IPS-NIHi7 (cell line): ENCODE measurements around the gene DBN1.
"Not testable (repeated sequence)": the region's sequence is repeated elsewhere in the genome, so short reads cannot be mapped to it uniquely, and the experiment has no call there.

Experiments used
- DNase-seq: peaks from one replicate; pipeline ENCODE4 v3.0.0; 2012; ENCODE audit warnings: mixed read lengths; ENCODE audit errors: extremely low spot score

The DBN1 gene

DNA sequence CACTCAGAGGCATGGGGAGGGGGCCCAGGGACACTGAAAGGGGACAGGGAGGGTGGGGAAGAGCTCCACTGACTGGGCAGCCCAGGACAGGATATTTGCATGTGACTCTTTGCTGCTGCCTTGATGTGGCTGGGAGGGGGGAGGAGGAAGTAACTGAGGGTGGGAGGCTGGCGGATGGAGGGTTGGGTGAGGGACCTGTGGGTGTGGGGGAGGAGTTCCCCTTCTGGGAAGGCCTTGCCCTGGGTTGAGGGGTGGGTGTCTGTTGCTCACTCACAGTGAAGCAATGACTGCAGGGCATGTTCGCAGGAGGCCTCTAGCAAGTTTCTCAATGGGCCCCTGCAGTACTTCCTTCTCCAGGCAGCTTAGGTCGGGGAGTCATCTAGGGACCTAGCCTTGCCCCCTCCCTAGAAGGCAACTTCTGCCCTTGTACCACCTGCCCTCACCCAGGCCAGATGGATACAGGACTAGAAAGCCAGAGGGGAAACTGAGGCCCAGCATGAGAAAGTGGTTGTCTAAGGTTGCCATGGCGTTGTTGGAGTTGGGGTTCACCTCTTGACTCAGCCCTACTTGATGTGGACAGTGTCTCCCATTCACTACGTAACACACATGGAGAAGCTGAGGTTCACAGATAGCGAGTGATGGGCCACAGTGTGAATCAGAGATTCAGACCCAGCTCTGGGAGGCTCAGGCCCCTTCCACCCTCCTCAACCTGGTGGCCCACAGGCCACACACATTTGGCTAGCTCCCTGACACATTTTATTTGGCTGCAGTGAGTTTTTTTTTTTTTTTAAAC, 44.0 kb downstream of the DBN1 start:
- no peak for DNase-seq

DNA sequence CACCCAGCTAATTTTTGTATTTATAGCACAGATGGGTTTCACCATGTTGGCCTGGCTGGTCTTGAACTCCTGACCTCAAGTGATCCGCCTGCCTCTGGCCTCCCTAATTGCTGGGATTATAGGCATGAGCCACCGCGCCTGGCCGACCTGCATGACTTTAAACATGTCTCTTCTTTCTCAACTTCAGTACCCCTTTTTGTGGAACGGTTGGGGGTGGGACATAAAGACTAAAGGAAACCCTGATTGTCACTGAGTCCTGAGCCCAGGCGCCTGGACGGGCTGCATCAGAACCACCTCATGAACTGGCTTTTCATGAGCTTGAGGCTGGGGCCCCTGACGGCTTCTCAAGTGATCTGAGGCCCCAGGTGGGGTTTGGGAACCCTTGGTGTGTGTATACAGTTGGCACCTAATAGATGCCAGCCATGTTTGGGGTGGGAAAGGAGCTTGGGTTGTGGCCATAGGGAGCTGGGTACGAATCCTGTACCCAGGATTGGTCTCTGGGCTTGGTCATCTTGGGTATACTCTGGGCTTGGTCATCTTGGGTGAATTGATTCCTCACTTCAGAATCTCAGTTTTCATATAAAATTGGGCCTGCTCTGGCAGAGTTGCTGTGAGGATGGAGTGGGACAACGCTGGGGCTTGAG, 44.7 kb downstream of the DBN1 start:
- DNase-seq, result no peak

DNA sequence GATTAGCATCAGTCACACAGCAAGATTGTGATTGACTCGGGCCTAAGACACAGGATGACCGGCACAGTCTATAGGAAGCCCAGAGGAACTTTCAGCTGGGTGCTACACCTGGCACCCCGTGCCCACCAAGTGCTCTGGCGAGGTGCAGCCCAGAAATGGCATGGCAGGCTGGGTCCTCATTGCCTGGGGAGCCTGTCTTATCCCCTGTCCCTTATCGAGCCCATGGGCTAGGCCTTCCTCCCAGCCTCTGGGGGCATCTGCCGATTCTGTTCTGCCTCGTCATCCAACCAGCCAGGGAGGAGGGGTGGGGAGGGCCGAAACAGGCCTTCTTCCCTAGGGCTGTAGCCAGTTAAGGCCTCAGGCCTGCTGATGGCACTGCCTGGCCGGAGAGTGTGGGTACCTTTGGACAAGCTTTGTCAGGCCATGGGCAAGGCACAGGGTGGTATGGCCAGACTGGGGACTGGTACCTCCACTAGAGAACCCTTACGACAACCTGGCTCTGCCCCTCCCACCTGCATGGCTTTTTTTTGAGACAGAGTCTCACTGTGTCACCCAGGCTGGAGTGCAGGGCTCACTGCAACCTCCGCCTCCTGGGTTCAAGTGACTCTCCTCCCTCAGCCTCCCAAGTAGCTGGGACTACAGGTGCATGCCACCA, 45.4 kb downstream of the DBN1 start:
- no peak for DNase-seq

GRCh38 chr5:177427211-177427822, 46.1 kb downstream of the DBN1 start:
- no peak for DNase-seq

- peak; percentile 98 for DNase-seq
Observed at GRCh38 chr5:177426566-177427210, 46.7 kb downstream of the DBN1 start, which contains the start of gene GRK6. Gene GRK6, plus strand, starts transcription at chr5:177426676. Its CDS starts 170 bp downstream, at chr5:177426846.

- DNase-seq, result peak; percentile 99
Observed at GRCh38 chr5:177425801-177426565, 47.5 kb downstream of the DBN1 start.

DNA sequence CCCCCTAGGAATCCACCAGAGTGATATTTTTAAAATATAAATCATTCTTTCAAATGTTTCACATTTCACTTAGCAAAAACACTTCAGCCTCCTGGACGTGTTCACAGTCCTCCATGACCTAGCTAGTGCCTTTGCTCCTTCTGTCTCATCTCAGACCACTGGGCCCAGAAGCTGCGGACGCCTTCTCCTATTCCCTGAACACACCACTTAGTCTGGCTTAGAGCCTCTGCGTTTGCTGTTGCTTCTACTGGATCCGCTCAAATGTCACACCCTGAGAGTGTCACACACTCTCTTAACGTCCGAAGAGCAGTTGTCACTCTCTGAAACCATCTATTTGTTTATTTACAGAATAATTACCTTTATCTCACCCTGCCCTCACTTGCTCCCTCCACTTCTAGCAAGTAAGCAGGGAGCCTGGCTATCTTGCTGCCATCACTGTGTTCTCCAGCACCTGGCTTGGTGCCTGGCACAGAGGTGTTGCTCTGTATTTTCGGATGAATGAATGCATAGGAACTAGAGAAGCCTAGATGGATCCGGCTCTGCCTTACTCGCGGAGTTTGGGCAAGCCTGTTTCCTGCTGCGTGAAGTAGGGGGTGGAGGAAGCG, 48.1 kb downstream of the DBN1 start:
- DNase-seq, result no peak

DNA sequence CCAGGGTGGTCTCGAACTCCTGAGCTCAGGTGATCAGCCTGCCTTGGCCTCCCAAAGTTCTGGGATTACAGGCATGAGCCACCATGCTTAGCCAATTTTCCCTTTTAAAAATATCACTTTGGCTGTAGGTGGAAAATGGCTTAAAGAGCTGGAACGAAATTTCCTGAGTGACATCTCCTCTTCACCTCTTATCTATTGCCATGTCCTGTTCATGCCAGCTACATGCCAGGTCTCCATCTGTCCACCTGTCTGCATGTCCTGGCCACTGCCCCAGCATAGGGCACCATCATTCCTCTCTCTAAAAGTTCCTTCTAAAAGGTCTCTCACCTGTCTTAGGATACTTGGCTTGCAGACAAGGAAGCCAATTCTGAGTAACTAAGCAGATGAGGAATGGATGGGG, 49.8 kb downstream of the DBN1 start:
- DNase-seq, result no peak

DNA sequence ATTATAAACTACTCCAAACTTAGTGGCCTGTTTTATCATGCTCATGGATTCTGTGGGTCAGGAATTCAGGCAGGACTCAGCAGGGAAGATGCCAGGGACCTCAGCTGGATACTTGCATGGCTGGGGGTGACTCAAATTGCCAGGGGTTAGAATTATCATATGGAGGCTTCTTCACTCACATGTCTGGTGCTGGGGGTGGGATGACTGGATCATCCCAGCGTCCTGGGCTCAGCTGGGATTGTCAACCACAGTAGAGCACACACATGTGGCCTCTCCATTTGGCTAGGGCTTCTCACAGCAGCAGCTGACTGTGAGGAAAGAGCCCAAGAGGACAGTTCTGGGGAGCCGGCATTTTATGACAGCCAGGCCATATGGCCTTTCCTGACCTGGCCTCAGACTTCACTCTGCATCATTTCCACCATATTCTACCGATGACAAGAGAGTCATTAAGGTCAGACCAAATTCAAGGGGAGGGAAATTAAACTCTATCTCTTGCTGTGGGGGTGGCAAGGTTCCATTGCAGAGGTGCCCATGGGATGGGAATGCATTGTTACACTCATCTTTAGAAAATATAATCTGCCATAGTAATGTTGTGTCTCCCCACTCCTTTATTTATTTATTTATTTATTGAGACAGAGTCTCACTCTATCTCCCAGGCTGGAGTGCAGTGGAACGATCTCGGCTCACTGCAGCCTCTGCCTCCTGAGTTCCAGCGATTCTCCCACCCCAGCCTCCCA, 52.2 kb downstream of the DBN1 start:
- no peak for DNase-seq

GRCh38 chr5:177420472-177420871, 53.0 kb downstream of the DBN1 start:
- not testable (repeated sequence) for DNase-seq

DNA sequence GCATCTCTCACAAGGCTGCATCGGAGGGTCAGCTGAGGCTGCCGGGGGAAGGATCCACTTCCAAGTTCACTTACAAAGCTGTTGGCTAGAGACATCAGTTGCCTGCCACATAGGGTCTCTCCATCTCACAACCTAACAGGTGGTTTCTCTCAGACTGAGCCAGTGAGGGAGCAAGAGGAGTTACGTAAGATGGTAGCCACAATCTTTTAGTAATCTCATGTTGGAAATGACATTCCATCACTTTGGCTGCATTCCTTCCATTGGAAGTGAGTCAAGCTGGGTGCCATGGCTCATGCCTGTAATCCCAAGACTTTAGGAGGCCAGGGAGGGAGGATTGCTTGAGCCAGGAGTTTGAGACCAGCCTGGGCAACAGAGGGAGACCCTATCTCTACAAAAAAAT, 54.4 kb downstream of the DBN1 start:
- no peak for DNase-seq

- not testable (repeated sequence) for DNase-seq
Observed at GRCh38 chr5:177417081-177417480, 56.4 kb downstream of the DBN1 start.

GRCh38 chr5:177414481-177414880, 59.0 kb downstream of the DBN1 start:
- no peak for DNase-seq

DNA sequence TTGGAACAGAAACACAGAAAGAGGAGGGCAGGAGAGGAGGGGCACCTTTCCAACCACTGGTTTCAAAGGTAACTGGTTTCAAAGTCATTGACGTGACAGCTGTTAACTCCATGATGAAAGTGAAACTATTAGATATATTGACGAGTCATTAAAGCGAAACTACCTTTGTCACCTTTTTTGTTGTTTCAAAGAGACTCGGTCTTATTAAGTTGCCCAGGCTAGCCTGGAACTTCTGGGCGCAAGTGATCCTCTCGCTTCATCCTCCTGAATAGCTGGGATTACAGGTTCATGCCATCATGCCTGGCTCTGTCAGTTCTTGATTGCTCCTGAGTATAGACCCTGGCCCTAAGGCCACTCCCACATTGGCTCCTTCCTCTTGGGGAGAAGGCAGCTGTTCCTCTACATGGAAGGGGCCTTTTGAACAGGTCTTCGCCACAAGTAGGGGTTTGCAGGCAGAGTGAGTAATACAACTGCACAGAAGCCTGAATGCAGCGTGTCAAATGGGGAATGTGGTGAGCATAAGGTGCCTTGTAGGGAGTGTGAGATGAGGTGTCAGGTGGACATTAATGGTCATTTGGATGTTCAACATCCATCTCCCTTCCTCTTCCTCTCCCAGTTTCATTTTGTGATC, 60.7 kb downstream of the DBN1 start:
- DNase-seq, result no peak

- no peak for DNase-seq
Observed at GRCh38 chr5:177410575-177410974, 62.9 kb downstream of the DBN1 start.

GRCh38 chr5:177409043-177409801, 64.2 kb downstream of the DBN1 start, which contains the start of gene F12:
Gene F12, minus strand, starts transcription at chr5:177409564. Its CDS starts 37 bp downstream, at chr5:177409527.
- no peak for DNase-seq
